SK-N-SH treated with all-trans-retinoic acid at 6 μM for 48 hours (cell line): ENCODE results near the gene DNASE1L3.

Source experiments
- ATAC-seq: fragments of 200-7000 bp; cut with Tn5 transposase; 3 replicates; pipeline ENCODE4 v1.9.1; 2020; ENCODE audit warnings: mild to moderate bottlenecking, moderate library complexity
- ARNTL ChIP-seq: fragments of 450-650 bp; formaldehyde crosslinking; IDR thresholded peaks from 2 replicates; pipeline ENCODE4 v1.5.0; 2020; ENCODE audit warnings: low read depth, mild to moderate bottlenecking, moderate library complexity, borderline replicate concordance
- CREB5 ChIP-seq: fragments of 250-450 bp; sonication (Bioruptor Pico); IDR thresholded peaks from 2 replicates; pipeline ENCODE4 v1.5.1; 2020; ENCODE audit warnings: low read depth, mild to moderate bottlenecking, moderate library complexity
- CSRNP3 ChIP-seq: fragments of 250-450 bp; sonication (Bioruptor Pico); IDR thresholded peaks from 2 replicates; pipeline ENCODE4 v1.5.1; 2021; ENCODE audit warnings: mild to moderate bottlenecking, moderate library complexity
- ESRRG ChIP-seq: fragments of 250-450 bp; sonication (Bioruptor Pico); IDR thresholded peaks from 2 replicates; pipeline ENCODE4 v1.6.1; 2021; ENCODE audit warnings: mild to moderate bottlenecking
- GLIS3 ChIP-seq: fragments of 250-450 bp; sonication (Bioruptor Pico); IDR thresholded peaks from 2 replicates; pipeline ENCODE4 v1.5.0; 2020; ENCODE audit warnings: mild to moderate bottlenecking, moderate library complexity
- ISL1 ChIP-seq: fragments of 250-450 bp; sonication (Bioruptor Pico); IDR thresholded peaks from 2 replicates; pipeline ENCODE4 v2.1.2; 2022; ENCODE audit warnings: mild to moderate bottlenecking, moderate library complexity
- OSR1 ChIP-seq: fragments of 250-450 bp; sonication (Bioruptor Pico); IDR thresholded peaks from 2 replicates; pipeline ENCODE4 v1.8.0; 2022; ENCODE audit warnings: moderate library complexity, mild to moderate bottlenecking, inconsistent platforms
- PATZ1 ChIP-seq: fragments of 250-450 bp; sonication (Bioruptor Pico); IDR thresholded peaks from 2 replicates; pipeline ENCODE4 v1.8.0; 2020; ENCODE audit warnings: mild to moderate bottlenecking, moderate library complexity, borderline replicate concordance
- PPARA ChIP-seq: fragments of 250-450 bp; sonication (Bioruptor Pico); IDR thresholded peaks from 2 replicates; pipeline ENCODE4 v1.5.0; 2020; ENCODE audit warnings: mild to moderate bottlenecking, borderline replicate concordance
- RARB ChIP-seq: fragments of 250-450 bp; sonication (Bioruptor Pico); IDR thresholded peaks from 2 replicates; pipeline ENCODE4 v1.8.0; 2021; ENCODE audit warnings: mild to moderate bottlenecking, moderate library complexity
- SNAI2 ChIP-seq: fragments of 250-450 bp; sonication (Bioruptor Pico); IDR thresholded peaks from 2 replicates; pipeline ENCODE4 v1.5.0; 2020; ENCODE audit warnings: mild to moderate bottlenecking, moderate library complexity
- TOX ChIP-seq: fragments of 250-450 bp; sonication (Bioruptor Pico); IDR thresholded peaks from 2 replicates; pipeline ENCODE4 v1.8.0; 2021; ENCODE audit warnings: mild to moderate bottlenecking, moderate library complexity, borderline replicate concordance
- ZC3H10 ChIP-seq: fragments of 250-450 bp; sonication (Bioruptor Pico); IDR thresholded peaks from 2 replicates; pipeline ENCODE4 v1.5.1; 2021; ENCODE audit warnings: mild to moderate bottlenecking, moderate library complexity
- ZFP3 ChIP-seq: fragments of 250-450 bp; sonication (Bioruptor Pico); IDR thresholded peaks from 2 replicates; pipeline ENCODE4 v1.5.0; 2020; ENCODE audit warnings: mild to moderate bottlenecking, moderate library complexity
- ZFP30 ChIP-seq: fragments of 450-650 bp; formaldehyde crosslinking; IDR thresholded peaks from 2 replicates; pipeline ENCODE4 v1.5.0; 2022; ENCODE audit warnings: mild to moderate bottlenecking, moderate library complexity
- ZNF70 ChIP-seq: fragments of 450-650 bp; formaldehyde crosslinking; IDR thresholded peaks from 2 replicates; pipeline ENCODE4 v1.5.0; 2020; ENCODE audit warnings: mild to moderate bottlenecking, moderate library complexity
- TF ChIP-seq, protein P1 (sequence below): fragments of 250-450 bp; sonication (Bioruptor Pico); IDR thresholded peaks from 2 replicates; pipeline ENCODE4 v1.5.0; 2020; ENCODE audit warnings: mild to moderate bottlenecking, moderate library complexity

DNASE1L3 gene

DNA sequence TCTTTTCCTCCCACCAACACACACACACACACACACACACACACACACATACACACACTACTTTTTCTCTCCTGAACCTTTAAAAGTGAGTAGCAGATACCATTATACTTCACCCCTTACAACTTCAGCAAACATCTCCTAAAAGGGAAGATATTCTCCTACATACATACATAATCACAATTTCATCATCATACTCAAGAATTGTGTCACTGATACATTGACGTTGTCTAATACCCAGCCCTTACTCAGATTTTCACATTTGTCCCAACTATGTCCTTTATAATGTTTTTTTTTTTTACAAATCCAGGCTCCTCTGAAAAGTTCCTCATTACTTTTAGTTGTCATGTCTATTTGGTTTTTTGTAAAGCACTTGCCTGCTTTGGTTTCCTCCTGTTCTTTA is 45.3 kb upstream of the DNASE1L3 start:
- TF ChIP-seq ZNF70: no peak
- TF ChIP-seq GLIS3 (CRISPR knock-in tag): no peak
- no peak for TF ChIP-seq PPARA (CRISPR knock-in tag)
- no peak for TF ChIP-seq RARB (CRISPR knock-in tag)
- TF ChIP-seq ZFP30 (CRISPR knock-in tag): no peak
- no peak for TF ChIP-seq ZC3H10 (CRISPR knock-in tag)
- no peak for TF ChIP-seq TOX (CRISPR knock-in tag)
- TF ChIP-seq SNAI2: no peak
- TF ChIP-seq ARNTL (CRISPR knock-in tag): no peak
- ATAC-seq: no peak

DNA sequence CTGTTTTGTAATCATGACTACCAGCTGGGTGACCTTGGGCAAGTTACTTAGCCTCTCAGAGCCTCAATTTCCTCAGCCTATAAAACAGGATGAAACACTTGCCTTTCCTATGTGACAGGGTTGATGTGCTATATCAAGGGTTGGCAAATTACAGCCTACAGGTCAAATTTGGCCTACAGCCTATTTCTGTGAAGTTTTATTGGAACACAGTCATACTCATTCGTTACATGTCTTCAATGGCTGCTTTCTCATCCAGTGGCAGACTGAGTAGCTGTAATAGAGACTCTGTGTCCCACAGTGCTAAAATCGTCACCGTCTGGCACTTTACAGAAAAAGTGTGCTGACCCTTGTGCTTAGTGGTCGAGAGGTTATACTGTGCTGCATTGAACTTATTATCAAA is 43.4 kb upstream of the DNASE1L3 start:
- TF ChIP-seq OSR1 (CRISPR knock-in tag) (no peak), ZFP30 (CRISPR knock-in tag) (no peak), ZFP3 (CRISPR knock-in tag) (no peak), CREB5 (CRISPR knock-in tag) (no peak), ISL1 (no peak)
- TF ChIP-seq, protein P1, sequence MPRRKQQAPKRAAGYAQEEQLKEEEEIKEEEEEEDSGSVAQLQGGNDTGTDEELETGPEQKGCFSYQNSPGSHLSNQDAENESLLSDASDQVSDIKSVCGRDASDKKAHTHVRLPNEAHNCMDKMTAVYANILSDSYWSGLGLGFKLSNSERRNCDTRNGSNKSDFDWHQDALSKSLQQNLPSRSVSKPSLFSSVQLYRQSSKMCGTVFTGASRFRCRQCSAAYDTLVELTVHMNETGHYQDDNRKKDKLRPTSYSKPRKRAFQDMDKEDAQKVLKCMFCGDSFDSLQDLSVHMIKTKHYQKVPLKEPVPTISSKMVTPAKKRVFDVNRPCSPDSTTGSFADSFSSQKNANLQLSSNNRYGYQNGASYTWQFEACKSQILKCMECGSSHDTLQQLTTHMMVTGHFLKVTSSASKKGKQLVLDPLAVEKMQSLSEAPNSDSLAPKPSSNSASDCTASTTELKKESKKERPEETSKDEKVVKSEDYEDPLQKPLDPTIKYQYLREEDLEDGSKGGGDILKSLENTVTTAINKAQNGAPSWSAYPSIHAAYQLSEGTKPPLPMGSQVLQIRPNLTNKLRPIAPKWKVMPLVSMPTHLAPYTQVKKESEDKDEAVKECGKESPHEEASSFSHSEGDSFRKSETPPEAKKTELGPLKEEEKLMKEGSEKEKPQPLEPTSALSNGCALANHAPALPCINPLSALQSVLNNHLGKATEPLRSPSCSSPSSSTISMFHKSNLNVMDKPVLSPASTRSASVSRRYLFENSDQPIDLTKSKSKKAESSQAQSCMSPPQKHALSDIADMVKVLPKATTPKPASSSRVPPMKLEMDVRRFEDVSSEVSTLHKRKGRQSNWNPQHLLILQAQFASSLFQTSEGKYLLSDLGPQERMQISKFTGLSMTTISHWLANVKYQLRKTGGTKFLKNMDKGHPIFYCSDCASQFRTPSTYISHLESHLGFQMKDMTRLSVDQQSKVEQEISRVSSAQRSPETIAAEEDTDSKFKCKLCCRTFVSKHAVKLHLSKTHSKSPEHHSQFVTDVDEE (CRISPR knock-in tag): no peak
- no peak for ATAC-seq

DNA sequence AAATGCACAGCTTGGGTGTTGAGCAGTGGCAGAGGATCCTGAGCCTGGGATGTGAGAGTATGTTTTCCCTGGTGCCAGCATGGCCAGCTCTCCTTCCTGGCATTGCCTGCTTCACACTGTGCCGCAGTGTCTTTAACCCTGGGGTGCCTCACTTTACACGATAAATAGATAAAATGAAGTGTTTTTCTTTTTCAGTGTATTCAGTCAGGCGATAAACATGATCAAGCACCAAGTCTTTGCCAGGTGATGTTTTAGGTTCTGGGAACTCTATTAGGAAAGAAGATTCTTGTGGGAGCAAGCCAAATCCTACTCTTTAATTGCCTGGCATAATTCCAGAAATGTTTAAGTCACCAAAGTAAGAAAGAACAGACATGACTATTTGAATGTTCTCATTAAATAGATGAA is 40.9 kb upstream of the DNASE1L3 start:
- TF ChIP-seq ESRRG (CRISPR knock-in tag) (no peak), ZC3H10 (CRISPR knock-in tag) (no peak), ISL1 (peak; percentile 31), RARB (CRISPR knock-in tag) (no peak), CSRNP3 (CRISPR knock-in tag) (no peak), PATZ1 (no peak), ZFP30 (CRISPR knock-in tag) (no peak)
- ATAC-seq: peak; percentile 51; the same call in 2 of the 3 replicates

DNA sequence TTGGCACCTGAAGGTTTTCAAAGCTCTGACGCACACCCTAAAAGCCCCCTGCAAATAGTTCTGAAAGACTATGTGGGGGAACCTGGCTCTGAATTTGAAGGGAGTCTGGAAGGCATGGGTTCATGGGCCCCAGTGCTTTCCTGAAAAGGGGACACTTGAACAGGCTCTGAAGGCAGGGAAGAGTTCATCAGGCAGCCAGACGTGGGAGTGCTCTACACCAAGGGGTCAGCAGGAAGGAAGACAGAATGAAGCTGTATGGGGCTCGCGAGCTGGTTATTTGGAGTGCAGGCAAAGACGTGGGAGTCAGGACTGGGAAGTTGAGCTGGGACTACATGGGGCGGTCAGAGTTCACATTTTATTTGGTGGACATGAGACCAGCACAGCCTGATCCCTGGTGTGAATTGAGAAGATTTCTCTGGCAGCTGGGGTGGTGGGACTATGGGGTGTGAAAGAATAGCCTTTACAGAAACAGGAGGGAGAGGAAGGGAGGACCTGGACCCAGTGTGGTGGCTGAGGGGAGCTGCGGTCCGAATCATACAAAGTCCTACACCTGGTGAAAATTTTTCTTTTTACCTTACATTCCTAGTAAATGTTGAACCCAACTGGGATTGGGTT is 39.4 kb upstream of the DNASE1L3 start:
- ATAC-seq: no peak
- TF ChIP-seq ZFP30 (CRISPR knock-in tag) (no peak), OSR1 (CRISPR knock-in tag) (no peak)

- no peak for ATAC-seq
- TF ChIP-seq PATZ1: no peak
- TF ChIP-seq CREB5 (CRISPR knock-in tag): no peak
- TF ChIP-seq ISL1: no peak
These were observed 38.8 kb upstream of the DNASE1L3 start for GRCh38 chr3:58249358-58250092.
